Stomach (tissue), 9 donors: ENCODE results near the gene CFAP299. TPM values are rescaled to one million over a fixed set of nuclear protein-coding genes. Genes with fewer than 3 reads are reported as not detected.

ENCODE experiments used
- DNase-seq, 2 donors: peaks; one replicate each; pipeline versions ENCODE4 v3.0.0 to v3.0.0-alpha.2; 2013 to 2019
- H3K27ac ChIP-seq, 5 donors: fragments of 200-600 bp in 4 of 5; sonication (generic) in 4 of 5; one replicate each; pipeline ENCODE4 v1.5.1; 2013 to 2019; ENCODE audit warnings: mild to moderate bottlenecking in 1 of 5, moderate library complexity in 1 of 5
- H3K27me3 ChIP-seq, 3 donors: fragments of 200-600 bp; sonication (generic); one replicate each; pipeline ENCODE4 v1.5.1; 2017 to 2019; ENCODE audit warnings: mixed run types in 1 of 3
- H3K36me3 ChIP-seq, 4 donors: fragments of 200-600 bp; sonication (generic); 1 replicate in 3 of 4; 2 replicates in 1 of 4; pipeline ENCODE4 v1.5.1; 2016 to 2019
- H3K4me1 ChIP-seq, 4 donors: fragments of 200-600 bp; sonication (generic); one replicate each; pipeline ENCODE4 v1.5.1; 2016 to 2019
- H3K4me3 ChIP-seq, 4 donors: fragments of 200-600 bp; sonication (generic) in 3 of 4; one replicate each; pipeline ENCODE4 v1.5.1; 2016 to 2019; ENCODE audit warnings: mild to moderate bottlenecking in 1 of 4
- H3K9me3 ChIP-seq, 4 donors: fragments of 200-600 bp; sonication (generic); one replicate each; pipeline ENCODE4 v1.5.1; 2016 to 2019
- CTCF ChIP-seq, 7 experiments: fragments of 450-650 bp in 4 of 7; fragments of 200-600 bp in 3 of 7; sonication (generic) in 3 of 7; IDR thresholded peaks; one replicate each; pipeline ENCODE4 v1.5.1; 2016 to 2019; ENCODE audit warnings: antibody characterized with exemption in 7 of 7, control low read depth in 2 of 7, mild to moderate bottlenecking in 1 of 7
- EP300 ChIP-seq: sonication (generic); formaldehyde crosslinking; IDR thresholded peaks from one replicate; pipeline ENCODE4 v1.6.1; 2017; ENCODE audit warnings: antibody characterized with exemption
- POLR2A ChIP-seq, 4 donors: fragments of 450-650 bp; IDR thresholded peaks; one replicate each; pipeline ENCODE4 v1.6.1; 2016; ENCODE audit warnings: antibody characterized with exemption in 4 of 4, control low read depth in 2 of 4, mild to moderate bottlenecking in 1 of 4, moderate library complexity in 1 of 4
- POLR2AphosphoS5 ChIP-seq, 3 donors: sonication (generic); formaldehyde crosslinking; IDR thresholded peaks; one replicate each; pipeline ENCODE4 v1.6.1; 2016; ENCODE audit warnings: antibody characterized with exemption in 3 of 3
- WGBS, 5 donors: extraction: QIAGEN DNeasy Blood & Tissue Kit in 3 of 5; methylation state at CpG; one replicate each; pipeline versions ENCODE4 v1.1.5 to v1.1.7; 2013 to 2018; 5-methylcytosine and 5-hydroxymethylcytosine counted together
- intact Hi-C: fragments of 100-400 bp; cut with DNase I; formaldehyde crosslinking; loops from one replicate; pipeline ENCODE4 v1.15.1; 2023; ENCODE audit warnings: low total_unique reads
- polyA plus RNA-seq, 3 donors: library from polyadenylated mRNA; stranded (reverse); fragments of 200-250 nt; gene quantifications; one replicate each; pipeline ENCODE4 v1.2.3, GENCODE V29; 2013
- total RNA-seq, 5 donors: library from RNA; depleted of rRNA; stranded (reverse); fragments of >200 nt; gene quantifications; one replicate each; pipeline versions ENCODE4 v1.1.0 to v1.2.3, GENCODE V29; 2014 to 2016
- donor health status: healthy with polysubstance abuse.
- donor health status: Bipolar disorder and iron deficiency.
- donor health status: healthy.

Gene CFAP299
- total and polyA plus RNA-seq, 8 donors = 0.73 TPM; not detected in 7

GRCh38 chr4:80385397-80386280, 50.1 kb downstream of the CFAP299 start:
- WGBS, 5 donors = 92 to 96% (median 96%) methylated on average over 16 to 25 of the region's 25 CpGs
- no peaks in the 10 kb centered on the region for H3K4me1 ChIP-seq
- no peaks in the 10 kb centered on the region for H3K36me3 ChIP-seq
- TF ChIP-seq CTCF (IDR thresholded peaks at IDR 0.05) (no peak), POLR2A (IDR thresholded peaks at IDR 0.05) (no peak), POLR2AphosphoS5 (IDR thresholded peaks at IDR 0.05) (no peak), EP300 (no peak)
- no peak for DNase-seq
- H3K4me3 ChIP-seq = no peak overlapping the region
- no peak overlapping the region for H3K27ac ChIP-seq
- H3K27me3 ChIP-seq = no peaks in the 10 kb centered on the region
- H3K9me3 ChIP-seq = peaks cover 0 to 4% (median 0%) of the 10 kb centered on the region in 4 donors
- intact Hi-C loops = no loop called here

- no peak for DNase-seq
- TF ChIP-seq EP300 = no peak
- TF ChIP-seq CTCF (IDR thresholded peaks at IDR 0.05) = no peak
- no peak for TF ChIP-seq POLR2AphosphoS5 (IDR thresholded peaks at IDR 0.05)
- no peak for TF ChIP-seq POLR2A (IDR thresholded peaks at IDR 0.05)
- 97 to 98% (median 97%) methylated on average over 29 to 42 of the region's 42 CpGs for WGBS, 5 donors
- intact Hi-C loops = no loop called here
- no peak overlapping the region for H3K4me3 ChIP-seq
- H3K9me3 ChIP-seq = peaks cover 0 to 4% (median 0%) of the 10 kb centered on the region in 4 donors
- H3K36me3 ChIP-seq = no peaks in the 10 kb centered on the region
- H3K27ac ChIP-seq = no peak overlapping the region
- no peaks in the 10 kb centered on the region for H3K27me3 ChIP-seq
- no peaks in the 10 kb centered on the region for H3K4me1 ChIP-seq
These were observed 50.9 kb downstream of the CFAP299 start for GRCh38 chr4:80386281-80386886.

- no peak overlapping the region for H3K27ac ChIP-seq
- peaks cover 0 to 4% (median 0%) of the 10 kb centered on the region in 4 donors for H3K9me3 ChIP-seq
- H3K27me3 ChIP-seq = no peaks in the 10 kb centered on the region
- intact Hi-C loops = no loop called here
- H3K4me1 ChIP-seq = no peaks in the 10 kb centered on the region
- no peak for TF ChIP-seq POLR2AphosphoS5 (IDR thresholded peaks at IDR 0.05)
- no peak for TF ChIP-seq CTCF (IDR thresholded peaks at IDR 0.05)
- TF ChIP-seq EP300 = no peak
- no peak for TF ChIP-seq POLR2A (IDR thresholded peaks at IDR 0.05)
- WGBS, 5 donors = 88 to 97% (median 92%) methylated on average over 10 to 11 of the region's 11 CpGs
- DNase-seq = no peak
- no peaks in the 10 kb centered on the region for H3K36me3 ChIP-seq
- H3K4me3 ChIP-seq = no peak overlapping the region
These were observed 52.1 kb downstream of the CFAP299 start for GRCh38 chr4:80387390-80388283.

- no peak overlapping the region for H3K27ac ChIP-seq
- no peak for DNase-seq
- peaks cover 0 to 4% (median 0%) of the 10 kb centered on the region in 4 donors for H3K9me3 ChIP-seq
- no peaks in the 10 kb centered on the region for H3K27me3 ChIP-seq
- WGBS, 5 donors = 80 to 99% (median 93%) methylated on average over 7 to 8 of the region's 8 CpGs
- no peaks in the 10 kb centered on the region for H3K36me3 ChIP-seq
- intact Hi-C loops = no loop called here
- H3K4me3 ChIP-seq = no peak overlapping the region
- TF ChIP-seq CTCF (IDR thresholded peaks at IDR 0.05) (no peak), POLR2AphosphoS5 (IDR thresholded peaks at IDR 0.05) (no peak), EP300 (no peak), POLR2A (IDR thresholded peaks at IDR 0.05) (no peak)
- H3K4me1 ChIP-seq = no peaks in the 10 kb centered on the region
These were observed 52.7 kb downstream of the CFAP299 start for GRCh38 chr4:80388284-80388607.
